Measurements from ENCODE around the gene DUSP9. TPM values are rescaled to one million over a fixed set of nuclear protein-coding genes. Genes with fewer than 3 reads are reported as not detected.
A peak's percentile ranks its signal among the peaks of the same experiment; 100 is the strongest.

DUSP9 gene
- total RNA-seq, 3 donors from 2014 or later = not detected

GRCh38 chrX:153684467-153685155 lies 37.6 kb downstream of the DUSP9 start:
- intact Hi-C loops (cut with DNase I, micrococcal nuclease) = no loop called here
- no peaks in the 10 kb centered on the region for H3K4me1 ChIP-seq (ENCODE audit: low read depth)
- ATAC-seq = no peak
- no peaks in the 10 kb centered on the region for H3K36me3 ChIP-seq (ENCODE audit: low read depth)
- H3K9me3 ChIP-seq = no peaks in the 10 kb centered on the region
- TF ChIP-seq CTCF (IDR thresholded peaks at IDR 0.05) = no peak
- H3K4me3 ChIP-seq = no peak overlapping the region
- no peak for DNase-seq

DNA sequence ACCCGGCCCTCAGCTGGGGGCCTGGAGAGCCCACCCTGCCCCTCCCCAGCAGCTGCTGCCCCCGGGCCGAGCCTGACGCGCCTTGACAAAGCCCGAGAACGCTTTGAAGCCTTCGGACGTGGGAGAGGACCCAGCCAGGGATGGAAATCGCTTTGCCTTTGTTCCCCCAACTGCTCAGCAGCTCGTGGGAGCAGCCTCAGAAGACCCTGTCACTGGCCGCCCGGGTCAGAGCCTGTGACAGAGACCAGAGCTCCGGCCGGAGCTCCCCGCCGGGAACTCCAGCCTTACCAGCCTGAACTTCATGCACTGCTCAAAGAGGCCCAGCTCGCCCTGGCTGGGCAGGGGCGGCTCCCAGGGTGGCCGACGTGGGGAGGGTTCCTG lies 38.1 kb downstream of the DUSP9 start:
- ATAC-seq = no peak
- no peak for TF ChIP-seq CTCF (IDR thresholded peaks at IDR 0.05)
- Histone ChIP-seq H3K4me3 (no peak overlapping the region), H3K36me3 (ENCODE audit: low read depth) (no peaks in the 10 kb centered on the region), H3K4me1 (ENCODE audit: low read depth) (no peaks in the 10 kb centered on the region), H3K9me3 (no peaks in the 10 kb centered on the region)
- DNase-seq = no peak
- intact Hi-C loops (cut with DNase I, micrococcal nuclease) = no loop called here

DNA sequence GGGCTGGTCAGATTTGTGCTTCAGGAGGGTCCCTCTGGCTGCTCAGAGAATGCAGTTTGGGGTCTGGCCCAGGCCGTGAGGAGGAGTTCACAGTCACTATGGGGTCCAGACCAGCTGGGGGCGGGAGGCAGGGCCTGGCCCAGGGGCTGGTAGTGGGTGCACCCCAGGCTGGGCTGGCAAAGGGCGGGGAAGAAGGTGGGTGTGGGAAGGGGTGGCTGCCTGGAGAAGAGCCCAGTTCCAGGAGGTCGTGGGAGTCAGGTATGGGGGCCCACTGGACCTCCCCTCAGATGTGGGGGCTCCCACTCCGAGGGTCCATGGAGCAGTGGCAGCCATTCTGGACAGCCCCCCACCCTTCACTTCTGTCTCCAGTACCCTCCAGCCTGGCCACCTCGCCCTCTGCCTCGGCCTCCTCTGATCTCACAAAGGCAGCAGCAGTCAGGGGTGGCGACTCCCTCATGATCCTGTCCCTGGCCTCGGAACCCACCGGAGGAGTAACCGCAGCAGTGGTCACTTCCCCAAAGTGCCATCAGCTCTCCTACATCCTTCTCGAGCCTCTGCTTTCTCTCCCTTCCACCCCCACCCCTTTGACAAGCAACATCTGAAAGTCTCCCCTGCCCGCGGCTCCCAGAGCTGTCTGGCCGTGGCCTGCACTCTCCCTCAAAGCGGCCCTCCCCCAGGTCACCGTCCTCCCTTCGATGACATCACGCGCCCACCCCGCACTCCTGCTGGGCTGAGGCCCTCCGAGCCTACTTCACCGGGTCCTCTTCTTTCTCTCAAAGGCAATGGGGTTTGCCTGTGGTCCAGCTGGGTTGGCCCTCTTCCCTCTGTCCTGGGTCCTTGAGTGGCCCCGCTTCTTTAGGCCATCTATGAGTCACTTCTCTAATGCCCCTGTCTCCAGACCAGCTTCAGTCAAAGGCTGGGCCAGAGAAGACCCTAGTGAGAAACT lies 39.0 kb downstream of the DUSP9 start:
- Histone ChIP-seq H3K4me1 (ENCODE audit: low read depth) (no peaks in the 10 kb centered on the region), H3K36me3 (ENCODE audit: low read depth) (no peaks in the 10 kb centered on the region), H3K4me3 (no peak overlapping the region), H3K9me3 (no peaks in the 10 kb centered on the region)
- intact Hi-C loops (cut with DNase I, micrococcal nuclease) = no loop called here
- ATAC-seq (no peak), DNase-seq (peak in 1 of 3 donors; percentile 50)
- TF ChIP-seq CTCF (IDR thresholded peaks at IDR 0.05) = no peak

DNA sequence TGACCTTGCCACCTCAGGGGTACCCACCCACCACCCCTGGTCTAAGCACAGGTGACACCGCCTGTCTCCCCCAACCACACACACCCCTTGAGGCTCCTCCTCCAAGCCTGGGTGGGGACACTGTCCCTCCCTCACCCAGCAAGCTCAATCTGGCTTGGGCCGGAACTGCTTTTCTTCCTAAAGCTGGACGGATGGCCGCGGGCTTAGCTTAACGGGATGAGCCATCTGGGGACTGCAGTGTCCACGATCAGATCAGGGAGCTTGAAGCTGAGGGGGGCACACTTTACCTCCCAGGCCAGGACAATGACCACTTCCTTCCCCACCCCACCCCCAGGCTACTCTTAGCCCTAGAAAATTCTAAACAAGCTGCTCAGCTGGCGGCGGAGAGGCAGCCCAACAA lies 39.7 kb downstream of the DUSP9 start:
- H3K36me3 ChIP-seq (ENCODE audit: low read depth) = no peaks in the 10 kb centered on the region
- peak; percentile 63 to 65 (median 64) for DNase-seq
- H3K4me3 ChIP-seq = no peak overlapping the region
- no peak for TF ChIP-seq CTCF (IDR thresholded peaks at IDR 0.05)
- no peaks in the 10 kb centered on the region for H3K4me1 ChIP-seq (ENCODE audit: low read depth)
- intact Hi-C loops (cut with DNase I, micrococcal nuclease) = no loop called here
- peak; percentile 53 for ATAC-seq
- H3K9me3 ChIP-seq = no peaks in the 10 kb centered on the region

GRCh38 chrX:153687121-153688039 lies 40.4 kb downstream of the DUSP9 start, which contains the start of gene SLC6A8:
Gene SLC6A8, plus strand, starts transcription at chrX:153687926. Its CDS starts 649 bp downstream, at chrX:153688575.
- DNase-seq = peak; percentile 68 to 82 (median 73)
- intact Hi-C loops (cut with DNase I, micrococcal nuclease) = no loop called here
- H3K9me3 ChIP-seq = no peaks in the 10 kb centered on the region
- H3K36me3 ChIP-seq (ENCODE audit: low read depth) = no peaks in the 10 kb centered on the region
- H3K4me1 ChIP-seq (ENCODE audit: low read depth) = no peaks in the 10 kb centered on the region
- H3K4me3 ChIP-seq = peak within 1 kb of the TSS; percentile 9
- no peak for TF ChIP-seq CTCF (IDR thresholded peaks at IDR 0.05)
- peak; percentile 80 for ATAC-seq

Data from mucosa of descending colon (tissue), 3 donors.